Stimulated activated CD8-positive, alpha-beta memory T cell treated with anti-CD3 and anti-CD28 coated beads, Interleukin-15, amount 100 ng/mL, for 24 hours (primary cell): Measurements from ENCODE around the gene FOXA3.
"Not testable (repeated sequence)": the region's sequence is repeated elsewhere in the genome, so short reads cannot be mapped to it uniquely, and the experiment has no call there.

Experiments
- DNase-seq: peaks from one replicate; pipeline ENCODE4 v3.0.0-alpha.2; 2020; ENCODE audit warnings: low read depth

Gene FOXA3

GRCh38 chr19:45828523-45828922, 35.6 kb upstream of the FOXA3 start:
- no peak for DNase-seq

DNA sequence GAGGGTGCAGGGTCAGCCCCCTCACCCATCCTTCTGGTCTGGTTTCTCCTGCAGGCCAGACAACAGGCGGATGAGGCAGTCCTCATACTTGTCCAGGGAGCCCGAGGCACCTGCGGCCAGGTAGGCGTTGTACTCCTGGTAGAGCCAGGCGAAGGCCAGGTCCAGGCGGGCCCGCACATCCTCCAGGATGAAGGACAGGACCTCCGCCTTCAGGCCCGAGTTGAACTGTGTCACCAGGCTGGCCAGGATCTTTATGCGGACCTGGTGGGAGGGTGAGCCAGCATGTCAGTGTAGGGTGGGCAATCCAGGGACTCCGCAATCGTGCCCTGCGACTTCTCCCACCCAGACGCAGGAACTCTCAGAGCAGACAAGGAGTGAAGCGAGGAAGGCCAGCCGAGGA, 35.2 kb upstream of the FOXA3 start:
- DNase-seq, result no peak

DNA sequence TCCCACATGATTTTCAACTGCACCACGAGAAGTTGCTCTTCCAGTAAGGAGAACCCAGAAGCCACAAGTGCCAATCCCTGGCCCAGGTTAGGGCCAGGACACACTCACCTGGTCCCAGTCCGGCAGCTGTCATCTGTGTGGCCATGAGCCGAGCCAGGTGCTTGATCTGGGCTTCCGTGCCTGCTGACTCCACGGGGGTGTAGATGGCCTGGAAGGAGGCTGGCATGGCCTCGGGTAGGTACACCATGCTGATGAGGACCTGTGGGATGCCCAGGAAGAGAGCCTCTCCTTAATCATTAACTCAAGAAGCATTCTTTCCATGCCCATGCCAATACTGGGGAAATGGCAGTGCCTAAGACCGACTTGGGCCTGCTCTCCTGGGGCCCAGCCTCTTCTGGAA, 29.2 kb upstream of the FOXA3 start:
- DNase-seq, result no peak

DNA sequence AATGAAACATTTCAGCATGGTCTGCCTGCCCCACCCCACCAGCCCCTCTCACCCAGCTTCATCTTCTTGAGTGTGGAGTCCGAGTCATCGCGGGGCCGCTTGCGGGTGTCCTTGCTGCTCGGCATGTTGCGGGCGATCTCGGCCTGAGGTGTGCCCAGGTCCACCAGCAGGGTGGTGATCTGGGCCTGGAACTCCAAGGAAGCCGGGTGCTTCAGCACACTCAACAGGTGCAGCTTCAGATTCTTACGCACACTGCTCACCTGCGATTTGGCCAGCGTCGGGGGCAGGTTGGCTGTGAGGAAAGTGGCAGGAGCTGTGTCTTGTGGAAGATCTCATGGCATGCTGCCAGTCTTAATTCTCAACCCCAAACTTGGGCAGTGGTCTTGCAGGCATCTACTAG, 21.9 kb upstream of the FOXA3 start:
- no peak for DNase-seq

DNA sequence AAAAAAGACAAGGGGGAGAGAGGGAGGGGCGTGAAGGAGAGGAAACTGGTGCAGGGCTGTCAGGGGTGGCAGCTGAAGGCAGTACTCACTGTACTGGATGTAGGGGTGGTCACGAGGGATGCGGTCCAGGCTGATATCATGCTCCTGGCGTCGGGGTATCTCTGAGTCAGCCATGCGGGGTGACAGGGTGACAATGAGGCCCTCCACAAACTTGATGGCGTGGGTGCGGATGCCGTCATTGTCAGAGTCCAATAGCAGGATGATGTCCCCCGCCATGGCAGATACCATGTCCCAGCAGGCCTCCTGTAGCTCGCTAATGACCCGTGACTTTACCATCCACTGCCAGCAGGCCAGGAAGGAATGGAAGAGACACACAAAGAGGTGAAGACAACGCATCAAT, 16.5 kb upstream of the FOXA3 start:
- DNase-seq, result no peak

- DNase-seq, result no peak
Measured at GRCh38 chr19:45848922-45849321, 15.2 kb upstream of the FOXA3 start.

DNA sequence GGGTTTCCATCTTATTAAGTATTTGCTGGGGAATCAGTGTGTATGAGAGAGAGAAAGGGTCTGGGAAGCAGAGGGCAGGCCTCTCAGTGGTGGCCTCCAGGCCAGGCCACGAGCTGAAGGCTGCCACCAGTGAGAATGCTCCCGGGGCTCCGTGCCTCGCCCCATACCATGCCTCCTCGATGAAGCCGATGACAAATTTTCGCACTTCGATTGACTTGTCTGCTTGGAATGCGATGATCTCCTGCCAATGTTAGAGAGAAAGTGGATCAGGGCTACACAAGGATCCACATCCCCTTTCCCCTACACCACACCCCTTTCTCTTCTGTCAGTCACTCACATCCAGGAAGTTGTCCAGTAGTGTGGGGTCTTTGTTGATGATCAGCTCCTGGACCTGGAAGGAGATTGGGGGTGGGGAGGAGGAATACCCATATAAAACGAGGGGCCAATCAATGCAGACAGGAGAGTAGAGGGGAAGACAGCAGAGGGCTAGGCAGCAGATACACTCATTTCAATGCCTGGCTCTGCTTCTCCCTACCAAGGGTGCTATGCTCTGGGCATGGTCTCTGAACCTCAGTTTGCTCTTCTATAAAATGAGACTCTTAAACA, 11.9 kb upstream of the FOXA3 start:
- no peak for DNase-seq

DNA sequence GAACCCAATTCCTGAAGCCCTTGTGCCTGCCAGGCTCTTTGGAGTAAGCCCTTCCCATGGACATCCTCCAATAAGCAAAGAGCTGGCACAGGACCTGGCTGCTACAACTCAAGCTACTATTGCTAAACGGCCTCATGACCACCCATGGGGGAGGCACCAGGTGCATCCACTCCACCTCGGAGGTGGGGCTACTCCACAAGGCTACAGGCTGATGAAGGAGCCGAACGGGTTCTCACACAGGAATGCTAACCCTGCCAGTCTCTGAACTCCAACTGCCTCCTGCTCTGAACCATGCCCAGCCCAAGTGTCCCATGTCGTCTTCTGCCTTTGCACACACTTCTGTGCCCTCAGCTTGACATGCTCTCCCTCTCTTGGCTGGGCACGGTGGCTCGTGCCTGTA, 11.1 kb upstream of the FOXA3 start:
- no peak for DNase-seq

DNA sequence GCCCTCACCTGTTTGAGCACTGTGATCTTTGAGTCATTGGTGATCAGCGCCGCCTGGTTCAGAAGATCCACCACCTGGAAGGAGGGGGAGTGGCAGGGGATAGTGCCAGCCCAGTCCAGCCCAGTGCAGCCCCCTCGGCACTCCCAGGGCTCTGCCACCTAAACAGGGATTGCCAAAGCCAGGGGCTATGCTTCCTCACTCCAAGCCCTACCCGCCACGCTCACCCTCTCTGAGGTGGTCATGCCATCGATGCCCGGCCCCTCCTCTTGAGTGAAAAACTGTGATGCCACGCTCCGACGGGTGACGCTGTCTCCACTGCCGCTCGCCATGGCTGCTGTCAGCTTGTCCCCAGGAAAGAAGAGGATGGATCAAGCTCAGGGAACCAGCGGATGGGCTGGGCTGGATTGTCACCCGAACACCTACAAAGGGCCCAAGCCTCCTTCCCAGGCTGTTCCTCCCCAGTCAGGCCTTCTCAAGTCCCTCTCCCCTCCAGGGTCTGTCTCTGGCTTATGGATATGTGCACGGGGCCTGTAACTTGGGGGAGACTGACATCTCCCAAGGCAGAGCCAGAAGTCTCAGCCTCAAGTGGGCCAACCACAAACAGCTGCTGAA, 9.9 kb upstream of the FOXA3 start:
- DNase-seq, result no peak

GRCh38 chr19:45860359-45861259, 3.5 kb upstream of the FOXA3 start:
- DNase-seq, result no peak

- DNase-seq, result no peak
Measured at GRCh38 chr19:45862271-45862563, 1.9 kb upstream of the FOXA3 start.

DNA sequence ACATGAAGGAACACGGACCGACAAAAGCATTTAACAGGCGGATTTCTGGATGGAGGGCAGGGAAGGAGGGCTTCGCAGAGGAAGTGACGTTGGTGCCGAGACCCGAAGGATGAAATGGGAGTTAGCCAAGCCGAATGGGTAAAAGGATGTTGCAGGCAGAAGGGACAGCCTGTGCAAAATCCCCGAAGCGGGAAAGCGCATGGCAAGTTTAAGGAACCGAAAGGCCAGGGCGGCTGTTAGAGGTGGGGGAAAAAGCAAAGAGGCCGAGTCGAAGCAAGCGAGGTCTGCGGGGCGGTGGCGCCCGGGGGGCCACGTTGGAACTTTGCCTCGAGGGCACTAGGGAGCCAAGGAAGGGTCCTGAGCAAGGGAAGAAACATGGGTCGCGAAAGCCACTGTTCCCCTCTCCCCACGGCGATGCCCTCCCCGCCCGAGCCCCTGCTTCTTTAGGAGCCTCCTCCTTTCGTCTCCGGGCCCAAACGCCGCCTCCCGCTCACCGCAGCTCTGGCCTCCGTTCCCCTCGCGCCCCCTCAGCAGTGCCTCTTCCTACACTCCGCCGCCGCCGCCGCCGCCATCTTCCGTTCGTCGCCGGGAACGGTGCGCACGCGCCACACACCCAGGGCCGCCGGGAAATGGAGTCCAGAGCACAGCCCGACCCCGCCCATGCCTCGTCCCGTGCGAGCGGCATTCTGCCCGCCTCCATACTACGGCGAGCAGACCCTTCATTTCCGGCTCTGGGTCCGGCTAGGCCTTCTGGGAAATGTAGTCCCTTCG, 1.4 kb upstream of the FOXA3 start, which contains the start of gene SYMPK:
TSS of gene SYMPK (minus strand) at position 584 of the 771 bp plus-strand sequence. CDS start 8,652 bp downstream, outside the sequence.
- DNase-seq, result peak; percentile 91

- DNase-seq, result no peak
Measured at GRCh38 chr19:45863335-45863839, 739 bp upstream of the FOXA3 start.

DNA sequence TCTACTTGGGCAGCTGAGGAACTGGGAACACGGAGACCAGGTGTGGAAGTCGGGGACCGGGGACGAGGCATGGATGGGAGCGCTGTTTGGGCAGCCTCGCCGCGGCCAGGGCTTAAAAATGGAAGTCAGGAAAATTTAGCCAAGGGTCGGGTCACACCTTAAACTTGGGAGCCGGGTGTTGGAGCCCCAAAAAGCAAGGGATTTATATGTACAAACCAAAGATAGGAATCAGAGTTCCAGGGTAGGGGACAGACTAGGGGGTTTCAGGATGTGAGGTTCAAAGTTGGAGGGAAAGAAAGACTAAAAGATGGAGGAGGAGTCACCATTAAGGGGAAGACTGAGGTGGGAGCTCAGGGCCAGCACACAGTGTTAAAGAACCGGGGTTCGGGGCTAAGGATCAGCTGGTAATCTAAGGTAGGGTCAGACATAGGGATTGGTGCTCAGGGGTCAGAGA, 530 bp downstream of the FOXA3 start:
- no peak for DNase-seq

DNA sequence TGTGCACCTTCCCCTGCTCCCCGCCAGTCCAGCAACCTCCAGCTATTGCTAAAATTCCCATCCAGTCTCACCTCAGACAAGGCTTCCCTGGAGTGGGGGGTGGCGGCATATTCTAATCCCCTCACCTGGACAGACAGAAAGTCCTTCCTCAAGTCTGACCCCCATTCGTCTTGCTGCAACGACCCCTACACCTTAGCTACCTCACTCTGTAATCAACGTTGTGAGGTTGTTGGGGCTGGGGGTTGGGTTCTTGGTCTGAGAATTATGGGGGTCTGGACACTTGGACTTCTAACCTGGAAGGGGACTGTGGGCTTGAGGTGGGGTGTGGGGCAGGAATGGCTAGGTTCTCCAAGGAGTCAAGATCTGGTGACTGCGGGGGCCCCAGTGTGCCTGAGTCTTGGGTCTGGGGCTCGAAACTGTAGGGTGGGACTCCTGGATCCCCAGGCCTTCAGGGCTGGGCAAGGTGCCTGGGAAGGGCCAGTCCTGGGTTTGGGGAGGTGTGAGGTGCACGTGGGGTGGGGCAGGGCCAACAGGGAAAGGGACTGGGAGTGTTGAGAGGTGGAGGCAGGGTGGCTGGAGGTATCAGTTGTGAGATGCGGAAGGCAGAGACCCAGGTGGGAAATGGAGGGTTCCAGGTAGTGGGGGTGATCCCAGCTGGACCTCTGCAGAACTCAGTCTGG, 1.3 kb downstream of the FOXA3 start:
- no peak for DNase-seq

- DNase-seq, result no peak
Measured at GRCh38 chr19:45866400-45867176, 2.5 kb downstream of the FOXA3 start.

DNA sequence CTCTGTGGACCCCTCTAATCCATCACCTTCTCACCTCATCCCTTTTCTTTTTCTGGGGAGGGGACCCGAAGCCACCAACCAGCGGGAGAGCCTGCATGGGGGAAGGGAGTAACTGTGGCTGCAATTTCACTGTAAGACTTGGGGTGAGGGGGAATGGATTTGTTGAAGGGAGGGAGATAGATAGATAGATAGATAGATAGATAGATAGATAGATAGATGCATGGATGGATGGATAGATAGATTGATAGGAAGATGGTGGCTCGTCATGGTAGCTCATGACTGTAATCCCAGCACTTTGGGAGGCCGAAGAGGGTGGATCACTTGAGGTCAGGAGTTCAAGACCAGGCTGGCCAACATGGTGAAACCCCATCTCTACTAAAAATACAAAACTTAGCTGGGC, 3.1 kb downstream of the FOXA3 start:
- not testable (repeated sequence) for DNase-seq

GRCh38 chr19:45870798-45871197, 6.7 kb downstream of the FOXA3 start:
- no peak for DNase-seq

DNA sequence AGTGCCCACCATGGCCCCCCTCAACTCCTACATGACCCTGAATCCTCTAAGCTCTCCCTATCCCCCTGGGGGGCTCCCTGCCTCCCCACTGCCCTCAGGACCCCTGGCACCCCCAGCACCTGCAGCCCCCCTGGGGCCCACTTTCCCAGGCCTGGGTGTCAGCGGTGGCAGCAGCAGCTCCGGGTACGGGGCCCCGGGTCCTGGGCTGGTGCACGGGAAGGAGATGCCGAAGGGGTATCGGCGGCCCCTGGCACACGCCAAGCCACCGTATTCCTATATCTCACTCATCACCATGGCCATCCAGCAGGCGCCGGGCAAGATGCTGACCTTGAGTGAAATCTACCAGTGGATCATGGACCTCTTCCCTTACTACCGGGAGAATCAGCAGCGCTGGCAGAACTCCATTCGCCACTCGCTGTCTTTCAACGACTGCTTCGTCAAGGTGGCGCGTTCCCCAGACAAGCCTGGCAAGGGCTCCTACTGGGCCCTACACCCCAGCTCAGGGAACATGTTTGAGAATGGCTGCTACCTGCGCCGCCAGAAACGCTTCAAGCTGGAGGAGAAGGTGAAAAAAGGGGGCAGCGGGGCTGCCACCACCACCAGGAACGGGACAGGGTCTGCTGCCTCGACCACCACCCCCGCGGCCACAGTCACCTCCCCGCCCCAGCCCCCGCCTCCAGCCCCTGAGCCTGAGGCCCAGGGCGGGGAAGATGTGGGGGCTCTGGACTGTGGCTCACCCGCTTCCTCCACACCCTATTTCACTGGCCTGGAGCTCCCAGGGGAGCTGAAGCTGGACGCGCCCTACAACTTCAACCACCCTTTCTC, 8.2 kb downstream of the FOXA3 start:
- no peak for DNase-seq

GRCh38 chr19:45873219-45873772, 9.2 kb downstream of the FOXA3 start:
- no peak for DNase-seq
